ENCODE measurements around the gene RAB11B.

GRCh38 chr19:8371011-8371804 is 19.0 kb upstream of the RAB11B start:
- TF ChIP-seq MAX (IDR thresholded peaks at IDR 0.05) (no peak), CTCF (IDR thresholded peaks at IDR 0.05 in 2 of 3, conservative IDR thresholded peaks at IDR 0.05 in 1 of 3; ENCODE audit: borderline replicate concordance in 1 of 3, insufficient read depth in 1 of 3, low read depth in 2 of 3, low read length in 2 of 3) (no peak), EZH2 (IDR thresholded peaks at IDR 0.05) (no peak), YY1 (IDR thresholded peaks at IDR 0.05; ENCODE audit: extremely low read depth, insufficient replicate concordance, low read depth, low read length) (no peak), ZBTB33 (IDR thresholded peaks at IDR 0.05; ENCODE audit: extremely low read depth, insufficient replicate concordance, low read length) (no peak), SIN3A (IDR thresholded peaks at IDR 0.05; ENCODE audit: low read depth) (no peak), CEBPB (IDR thresholded peaks at IDR 0.05; ENCODE audit: low read depth) (no peak), ZNF274 (IDR thresholded peaks at IDR 0.05; ENCODE audit: low read depth, low read length) (no peak)
